Neural progenitor cell (in vitro differentiated cells): ENCODE measurements around the gene WDR70.
"Not testable (repeated sequence)": the region's sequence is repeated elsewhere in the genome, so short reads cannot be mapped to it uniquely, and the experiment has no call there.

Experiments used
- EZH2 ChIP-seq: fragments of 200-600 bp; sonication (generic); IDR thresholded peaks from 2 replicates; pipeline ENCODE4 v1.6.1; 2017; ENCODE audit warnings: antibody characterized with exemption, mild to moderate bottlenecking, moderate library complexity
- EZH2phosphoT487 ChIP-seq: fragments of 200-600 bp; sonication (generic); IDR thresholded peaks from 2 replicates; pipeline ENCODE4 v1.6.1; 2017; ENCODE audit warnings: antibody characterized with exemption
- TF ChIP-seq, protein P1 (sequence below): fragments of 200-600 bp; sonication (generic); IDR thresholded peaks from 2 replicates; pipeline ENCODE4 v1.5.1; 2017; ENCODE audit warnings: antibody characterized with exemption, mild to moderate bottlenecking

DNA sequence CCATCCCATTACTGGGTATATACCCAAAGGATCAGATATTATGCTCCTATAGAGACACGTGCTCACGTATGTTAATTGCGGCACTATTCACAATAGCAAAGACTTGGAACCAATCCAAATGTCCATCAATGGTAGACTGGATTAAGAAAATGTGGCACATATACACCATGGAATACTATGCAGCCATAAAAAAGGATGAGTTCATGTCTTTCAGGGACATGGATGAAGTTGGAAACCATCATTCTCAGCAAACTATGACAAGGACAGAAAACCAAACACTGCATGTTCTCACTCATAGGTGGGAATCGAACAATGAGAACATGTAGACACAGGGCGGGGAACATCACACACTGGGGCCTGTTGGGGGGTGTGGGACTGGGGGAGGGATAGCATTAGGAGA is 315.2 kb downstream of the WDR70 start:
- TF ChIP-seq, protein P1, sequence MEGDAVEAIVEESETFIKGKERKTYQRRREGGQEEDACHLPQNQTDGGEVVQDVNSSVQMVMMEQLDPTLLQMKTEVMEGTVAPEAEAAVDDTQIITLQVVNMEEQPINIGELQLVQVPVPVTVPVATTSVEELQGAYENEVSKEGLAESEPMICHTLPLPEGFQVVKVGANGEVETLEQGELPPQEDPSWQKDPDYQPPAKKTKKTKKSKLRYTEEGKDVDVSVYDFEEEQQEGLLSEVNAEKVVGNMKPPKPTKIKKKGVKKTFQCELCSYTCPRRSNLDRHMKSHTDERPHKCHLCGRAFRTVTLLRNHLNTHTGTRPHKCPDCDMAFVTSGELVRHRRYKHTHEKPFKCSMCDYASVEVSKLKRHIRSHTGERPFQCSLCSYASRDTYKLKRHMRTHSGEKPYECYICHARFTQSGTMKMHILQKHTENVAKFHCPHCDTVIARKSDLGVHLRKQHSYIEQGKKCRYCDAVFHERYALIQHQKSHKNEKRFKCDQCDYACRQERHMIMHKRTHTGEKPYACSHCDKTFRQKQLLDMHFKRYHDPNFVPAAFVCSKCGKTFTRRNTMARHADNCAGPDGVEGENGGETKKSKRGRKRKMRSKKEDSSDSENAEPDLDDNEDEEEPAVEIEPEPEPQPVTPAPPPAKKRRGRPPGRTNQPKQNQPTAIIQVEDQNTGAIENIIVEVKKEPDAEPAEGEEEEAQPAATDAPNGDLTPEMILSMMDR: not testable (repeated sequence)
- not testable (repeated sequence) for TF ChIP-seq EZH2, EZH2phosphoT487
